ENCODE measurements around the gene SLC27A3.
"Not testable (repeated sequence)": the region's sequence is repeated elsewhere in the genome, so short reads cannot be mapped to it uniquely, and the experiment has no call there.

The SLC27A3 gene

DNA sequence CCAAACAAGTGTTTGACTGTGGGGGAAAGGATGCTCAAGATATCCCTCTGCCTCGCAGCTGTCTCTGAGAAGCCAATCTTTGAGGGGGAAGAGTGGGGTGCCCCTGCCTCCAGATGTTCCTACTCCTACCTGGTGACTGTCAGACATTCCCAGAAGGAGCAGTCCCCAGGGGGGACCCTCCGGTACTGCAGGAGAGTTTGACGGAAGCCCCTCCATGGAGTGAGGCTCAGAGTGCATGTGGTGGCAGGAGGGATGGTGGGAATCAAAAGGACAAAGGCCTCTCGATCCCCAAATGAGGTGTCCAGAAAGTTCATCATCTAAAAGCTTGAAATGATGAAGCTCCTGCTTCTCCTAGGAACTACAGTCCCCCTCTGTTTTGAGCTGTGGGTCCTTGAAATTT, 5.3 kb downstream of the SLC27A3 start:
- DNase-seq (ENCODE audit: low read depth) = no peak

- not testable (repeated sequence) for DNase-seq (ENCODE audit: low read depth)
Measured at GRCh38 chr1:153782648-153783047, 7.4 kb downstream of the SLC27A3 start.

GRCh38 chr1:153783233-153784190, 8.3 kb downstream of the SLC27A3 start:
- peak; percentile 88 for DNase-seq (ENCODE audit: low read depth)

GRCh38 chr1:153786038-153786790, 11.0 kb downstream of the SLC27A3 start:
- no peak for DNase-seq (ENCODE audit: low read depth)

- no peak for DNase-seq (ENCODE audit: low read depth)
Measured at GRCh38 chr1:153789478-153790034, 14.3 kb downstream of the SLC27A3 start.

- DNase-seq (ENCODE audit: low read depth) = no peak
Measured at GRCh38 chr1:153790313-153790965, 15.2 kb downstream of the SLC27A3 start.

- DNase-seq (ENCODE audit: low read depth) = no peak
Measured at GRCh38 chr1:153790966-153791647, 15.9 kb downstream of the SLC27A3 start.

DNA sequence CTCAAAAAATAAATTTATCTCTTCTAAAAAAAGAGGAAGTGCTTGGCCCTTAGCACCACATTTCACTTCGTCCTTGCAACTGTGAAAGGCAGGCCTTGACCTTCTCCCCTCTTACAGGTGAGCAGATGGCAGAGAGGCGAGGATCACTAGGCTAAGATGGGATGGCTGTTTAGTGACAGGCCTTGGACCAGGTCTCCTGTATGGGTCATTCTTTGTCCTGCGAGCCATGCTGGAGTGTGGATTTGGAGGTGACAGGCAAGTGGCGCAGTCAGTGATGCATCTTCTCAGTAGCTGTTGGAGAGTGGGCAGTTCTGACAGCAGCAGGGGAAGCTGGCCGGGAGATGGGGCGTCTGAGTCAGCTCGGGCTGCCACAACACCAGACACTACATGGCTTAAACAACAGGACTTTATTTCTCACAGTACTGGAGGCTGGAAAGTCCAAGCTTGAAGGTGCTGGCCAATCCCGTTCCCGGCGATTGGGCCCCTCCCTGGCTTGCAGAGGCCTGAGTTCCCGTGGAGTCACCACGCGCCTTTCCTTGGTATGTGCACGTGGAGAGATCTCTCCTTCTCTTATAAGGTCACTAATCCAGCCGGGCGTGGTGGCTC, 16.5 kb downstream of the SLC27A3 start:
- no peak for DNase-seq (ENCODE audit: low read depth)

DNA sequence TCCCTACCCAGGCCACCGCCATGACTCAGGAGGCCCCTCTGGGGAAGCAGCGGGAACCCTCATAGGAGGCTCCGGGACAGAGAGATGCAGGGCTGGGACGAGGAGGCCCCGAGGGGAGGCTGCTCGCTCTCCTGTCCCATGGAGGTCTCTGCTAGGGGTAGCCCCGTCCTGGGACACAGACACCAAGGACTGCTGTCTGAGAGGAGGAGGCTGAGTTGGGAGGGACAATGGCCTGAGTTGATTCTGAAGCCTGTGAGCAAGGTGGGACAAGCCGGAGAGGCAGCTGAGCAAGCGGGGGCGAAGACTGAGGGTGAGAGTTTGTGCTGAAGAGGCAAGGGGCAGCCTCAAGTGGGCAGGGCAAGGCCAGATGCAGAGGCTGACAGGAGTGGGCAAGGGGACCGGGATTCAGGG, 17.4 kb downstream of the SLC27A3 start:
- DNase-seq (ENCODE audit: low read depth) = no peak

DNA sequence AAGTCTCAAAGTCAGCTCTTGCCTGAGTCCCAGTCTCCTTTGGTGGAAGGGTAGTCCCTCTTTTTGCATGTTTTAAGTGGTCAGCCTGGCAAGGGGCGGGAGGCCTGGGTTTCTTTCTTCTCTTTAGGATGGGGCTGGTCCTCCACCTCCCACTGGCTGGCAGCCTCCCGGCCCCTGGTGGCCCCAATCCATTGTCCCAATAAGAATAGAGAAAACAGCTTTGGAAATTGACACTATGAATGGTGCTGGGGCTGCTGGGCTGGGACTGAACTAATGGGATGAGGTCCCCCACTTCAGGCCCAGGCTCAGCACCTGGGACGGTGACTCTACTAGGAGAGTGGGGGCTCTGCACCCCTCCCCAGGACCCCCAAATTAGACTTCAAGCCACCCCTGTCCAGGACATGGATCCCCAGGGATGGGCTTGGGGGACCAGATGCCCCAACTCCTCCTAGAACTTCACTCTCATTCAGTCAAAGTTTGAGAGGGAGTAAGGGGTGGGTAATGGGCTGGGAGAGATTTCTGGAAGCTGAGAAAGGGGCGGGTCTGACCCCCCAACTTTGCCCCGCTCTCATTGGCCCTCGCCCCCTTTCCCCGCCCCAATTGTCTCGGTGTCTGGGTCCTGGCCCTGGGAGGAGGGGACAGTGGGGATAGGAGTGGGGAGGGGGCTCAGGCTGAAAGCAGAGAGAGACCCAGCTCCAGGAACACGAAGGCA, 18.2 kb downstream of the SLC27A3 start:
- no peak for DNase-seq (ENCODE audit: low read depth)

DNA sequence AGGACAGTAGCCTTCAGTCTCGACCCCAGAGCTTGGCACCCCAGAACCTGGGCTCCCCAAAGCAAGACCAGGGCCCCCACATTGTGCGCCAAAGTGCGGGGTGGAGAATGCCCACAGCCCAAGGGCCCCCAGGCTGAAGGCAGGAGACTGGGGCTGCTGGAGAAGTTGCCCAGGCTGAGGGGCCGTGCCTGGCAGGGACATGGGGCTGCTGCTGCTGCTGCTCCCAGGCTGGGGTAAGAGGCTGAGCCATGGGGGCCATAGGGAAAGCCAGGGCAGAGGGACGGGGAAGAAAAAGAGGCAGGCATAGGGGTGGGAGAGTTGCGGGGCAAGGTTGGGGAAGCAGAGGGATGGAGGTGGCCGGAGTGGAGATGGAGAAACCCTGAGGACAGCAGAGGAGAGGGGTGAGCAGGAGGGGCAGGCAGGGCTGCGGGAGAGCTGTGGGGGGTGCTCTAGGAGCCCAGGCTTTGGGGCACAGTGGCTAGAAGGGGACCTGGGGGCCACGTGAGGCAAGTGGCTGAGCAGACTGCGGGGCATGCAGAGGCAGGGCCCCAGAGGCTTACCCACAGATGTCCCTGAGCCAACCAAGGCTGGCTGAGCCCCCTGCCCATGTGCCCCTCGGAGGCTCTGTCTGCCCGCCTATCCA, 18.9 kb downstream of the SLC27A3 start:
- no peak for DNase-seq (ENCODE audit: low read depth)

GRCh38 chr1:153794624-153795329, 19.6 kb downstream of the SLC27A3 start:
- no peak for DNase-seq (ENCODE audit: low read depth)

DNA sequence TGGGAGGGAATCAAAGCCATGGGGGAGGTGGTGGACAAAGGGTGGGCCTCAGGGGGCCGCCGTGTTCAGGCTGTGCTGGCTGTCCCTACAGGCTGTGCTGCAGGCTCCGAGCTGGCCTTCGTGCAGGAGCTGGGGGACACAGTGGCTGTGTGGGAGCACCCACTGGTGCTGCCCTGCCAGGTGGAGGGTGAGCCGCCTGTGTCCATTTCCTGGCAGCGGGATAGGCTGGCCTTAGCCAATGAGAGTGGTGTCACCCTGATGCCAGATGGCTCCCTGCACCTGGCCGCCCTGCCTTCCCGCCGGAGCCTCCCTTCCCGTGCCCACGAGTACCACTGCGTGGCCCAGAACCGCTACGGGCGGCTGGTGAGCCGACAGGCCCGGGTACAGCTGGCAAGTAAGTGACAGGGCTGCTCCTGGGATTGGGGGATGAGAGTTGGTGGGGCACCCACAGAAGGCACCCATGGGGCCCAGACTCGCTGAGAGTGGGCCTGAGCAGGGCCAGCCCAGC, 20.2 kb downstream of the SLC27A3 start:
- no peak for DNase-seq (ENCODE audit: low read depth)

- DNase-seq (ENCODE audit: low read depth) = no peak
Measured at GRCh38 chr1:153795934-153796785, 21.0 kb downstream of the SLC27A3 start.

GRCh38 chr1:153796786-153797659, 21.8 kb downstream of the SLC27A3 start:
- DNase-seq (ENCODE audit: low read depth) = peak; percentile 82

- no peak for DNase-seq (ENCODE audit: low read depth)
Measured at GRCh38 chr1:153798468-153798780, 23.2 kb downstream of the SLC27A3 start.

DNA sequence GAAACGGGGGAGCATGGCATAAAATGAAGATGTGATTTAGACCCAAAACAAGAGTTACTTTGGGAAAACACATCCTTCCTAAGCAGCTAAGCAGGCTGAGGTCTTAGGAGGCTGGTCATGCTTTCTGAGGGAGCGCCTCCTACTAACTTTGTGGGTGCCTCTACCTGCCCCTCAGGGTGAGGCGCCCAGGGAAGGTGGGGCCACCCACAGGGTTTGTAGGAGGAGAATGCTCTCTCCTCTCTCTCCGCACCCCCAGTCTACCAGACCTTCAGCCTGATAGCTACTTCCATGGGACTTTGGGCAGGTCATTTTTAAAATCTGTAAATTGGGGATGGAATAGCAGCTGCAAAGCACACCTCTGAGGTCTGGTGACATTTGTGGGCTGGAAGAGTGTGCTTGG, 23.8 kb downstream of the SLC27A3 start:
- DNase-seq (ENCODE audit: low read depth) = no peak
